Measurements from ENCODE around the gene DUSP9.

The DUSP9 gene

GRCh38 chrX:153646620-153647373 is at the start of gene DUSP9:
Gene DUSP9 (plus strand): TSS chrX:153647203. CDS start chrX:153647954, 751 bp downstream.
- DNase-seq (ENCODE audit: low read depth), result peak; percentile 57
- no peak within 1 kb of the TSS for H3K4me3 ChIP-seq (ENCODE audit: low read depth, low read length)
- no peak for TF ChIP-seq MAX (IDR thresholded peaks at IDR 0.05; ENCODE audit: low read depth, low read length)

- DNase-seq (ENCODE audit: low read depth), result peak; percentile 57
- no peak for TF ChIP-seq MYC (IDR thresholded peaks at IDR 0.05; ENCODE audit: low read depth, low read length)
- TF ChIP-seq POLR2A (IDR thresholded peaks at IDR 0.05; ENCODE audit: extremely low read depth, insufficient read length), result peak; percentile 28
- peak within 1 kb of the TSS; percentile 71 for H3K4me3 ChIP-seq (ENCODE audit: low read depth, low read length)
These were observed 48.3 kb upstream of the DUSP9 start, which contains the start of gene CCNQ for GRCh38 chrX:153598541-153599191. Gene CCNQ (minus strand): TSS chrX:153599139. CDS start chrX:153599073, 66 bp downstream.

- TF ChIP-seq POLR2A (IDR thresholded peaks at IDR 0.05; ENCODE audit: extremely low read depth, insufficient read length) (peak; percentile 7), CTCF (IDR thresholded peaks at IDR 0.05; ENCODE audit: low read depth, low read length) (no peak), MYC (IDR thresholded peaks at IDR 0.05; ENCODE audit: low read depth, low read length) (no peak), MAX (IDR thresholded peaks at IDR 0.05; ENCODE audit: low read depth, low read length) (no peak)
- peak; percentile 89 for DNase-seq (ENCODE audit: low read depth)
- H3K4me3 ChIP-seq (ENCODE audit: low read depth, low read length), result peak overlapping the region; percentile 71
These were observed 47.6 kb upstream of the DUSP9 start for GRCh38 chrX:153599192-153600031.

- peak; percentile 43 for DNase-seq (ENCODE audit: low read depth)
- TF ChIP-seq CTCF (IDR thresholded peaks at IDR 0.05; ENCODE audit: low read depth, low read length), result no peak
- TF ChIP-seq MYC (IDR thresholded peaks at IDR 0.05; ENCODE audit: low read depth, low read length), result 0 out of 2 replicates have a peak, but pooled peaks have one; percentile 8
- TF ChIP-seq MAX (IDR thresholded peaks at IDR 0.05; ENCODE audit: low read depth, low read length), result no peak
- no peak for TF ChIP-seq POLR2A (IDR thresholded peaks at IDR 0.05; ENCODE audit: extremely low read depth, insufficient read length)
- H3K4me3 ChIP-seq (ENCODE audit: low read depth, low read length), result peak overlapping the region; percentile 71
These were observed 47.0 kb upstream of the DUSP9 start for GRCh38 chrX:153600032-153600373.

- no peak overlapping the region for H3K4me3 ChIP-seq (ENCODE audit: low read depth, low read length)
- DNase-seq (ENCODE audit: low read depth), result no peak
- TF ChIP-seq POLR2A (IDR thresholded peaks at IDR 0.05; ENCODE audit: extremely low read depth, insufficient read length) (no peak), CTCF (IDR thresholded peaks at IDR 0.05; ENCODE audit: low read depth, low read length) (no peak), MAX (IDR thresholded peaks at IDR 0.05; ENCODE audit: low read depth, low read length) (no peak), MYC (IDR thresholded peaks at IDR 0.05; ENCODE audit: low read depth, low read length) (no peak)
These were observed 46.1 kb upstream of the DUSP9 start for GRCh38 chrX:153600921-153601320.

GRCh38 chrX:153601511-153602110 is 45.4 kb upstream of the DUSP9 start:
- H3K4me3 ChIP-seq (ENCODE audit: low read depth, low read length), result no peak overlapping the region
- TF ChIP-seq CTCF (IDR thresholded peaks at IDR 0.05; ENCODE audit: low read depth, low read length) (no peak), POLR2A (IDR thresholded peaks at IDR 0.05; ENCODE audit: extremely low read depth, insufficient read length) (no peak)
- DNase-seq (ENCODE audit: low read depth), result no peak

Measured in NB4 (cell line).